ENCODE data around the gene GNA14. TPM values are rescaled to one million over a fixed set of nuclear protein-coding genes. Genes with fewer than 3 reads are reported as not detected.

Gene GNA14
- total and polyA plus RNA-seq, 2 experiments from 2014 or later, result 3.9 to 10.5 TPM

- TF ChIP-seq ZNF462 (CRISPR knock-in tag; IDR thresholded peaks at IDR 0.05), result no peak
- no peak for TF ChIP-seq EZH2 (IDR thresholded peaks at IDR 0.05; ENCODE audit: low read depth, unreplicated experiment)
- no peak for TF ChIP-seq JUNB (IDR thresholded peaks at IDR 0.05; ENCODE audit: unreplicated experiment)
- no peak for TF ChIP-seq ZNF114 (CRISPR knock-in tag; IDR thresholded peaks at IDR 0.05)
- no peak for TF ChIP-seq CREB1 (CRISPR knock-in tag; IDR thresholded peaks at IDR 0.05; ENCODE audit: low read depth)
- TF ChIP-seq EZH2phosphoT487 (IDR thresholded peaks at IDR 0.05; ENCODE audit: unreplicated experiment), result no peak
- TF ChIP-seq NANOG (IDR thresholded peaks at IDR 0.05; ENCODE audit: borderline replicate concordance), result no peak
These were observed 47.3 kb downstream of the GNA14 start (continued) for GRCh38 chr9:77600810-77601209.

DNA sequence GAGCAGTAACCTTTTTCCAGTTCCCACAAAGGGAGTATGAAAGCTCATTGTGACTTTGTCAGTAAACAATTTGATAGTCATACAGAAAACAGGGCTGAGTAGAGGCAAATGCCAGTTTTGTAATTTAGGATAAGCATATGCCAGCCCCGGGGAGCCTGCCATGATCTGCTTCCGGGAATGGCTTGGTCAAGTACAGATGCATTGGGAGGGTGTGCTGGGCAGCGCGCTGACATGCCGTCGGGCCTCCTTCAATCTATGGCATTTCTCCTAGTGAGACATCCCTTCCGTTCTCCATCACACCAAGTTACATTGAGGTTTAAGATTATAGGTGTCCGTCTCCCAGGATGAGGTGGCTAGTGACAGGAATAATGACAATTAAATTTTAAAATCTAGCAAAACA, 48.6 kb downstream of the GNA14 start:
- H3K4me1 ChIP-seq (ENCODE audit: insufficient read depth), result peaks cover 36% of the 10 kb centered on the region
- no peaks in the 10 kb centered on the region for H3K36me3 Mint-ChIP-seq (ENCODE audit: low read depth)
- TF ChIP-seq EZH2 (IDR thresholded peaks at IDR 0.05; ENCODE audit: low read depth, unreplicated experiment), result no peak
- TF ChIP-seq ZNF331 (CRISPR knock-in tag; IDR thresholded peaks at IDR 0.05; ENCODE audit: low read depth), result no peak
- no peak for TF ChIP-seq EZH2phosphoT487 (IDR thresholded peaks at IDR 0.05; ENCODE audit: unreplicated experiment)
- no peak for TF ChIP-seq CTCF (conservative IDR thresholded peaks at IDR 0.05; ENCODE audit: low read depth in 2 of 2)
- TF ChIP-seq ETS1 (IDR thresholded peaks at IDR 0.05), result no peak

More for the DNA sequence above, 48.6 kb downstream of the GNA14 start:
- no peaks in the 10 kb centered on the region for H3K27me3 ChIP-seq (ENCODE audit: insufficient read depth)
- H3K4me3 ChIP-seq, result no peak overlapping the region
- peaks cover 8% of the 10 kb centered on the region; the same call in 1 of the 2 replicates for H3F3A ChIP-seq (replicated peaks; ENCODE audit: low read depth)
- no peak overlapping the region for H3K27ac Mint-ChIP-seq
- H4K20me1 ChIP-seq (replicated peaks; ENCODE audit: insufficient read depth), result no peaks in the 10 kb centered on the region
- no peak overlapping the region for H3K4me2 ChIP-seq
- peaks cover 54% of the 10 kb centered on the region for H3K4me1 Mint-ChIP-seq
- H3K9me3 Mint-ChIP-seq, result no peaks in the 10 kb centered on the region; the same call in 2 of the 3 replicates
- H3K27ac ChIP-seq (ENCODE audit: low read depth), result no peak overlapping the region
- H3K79me2 ChIP-seq (replicated peaks; ENCODE audit: insufficient read depth), result no peaks in the 10 kb centered on the region
- peaks cover 9% of the 10 kb centered on the region for H3K27me3 Mint-ChIP-seq (ENCODE audit: insufficient read depth, low read depth, poor library complexity)
- peaks cover 4% of the 10 kb centered on the region; the same call in 1 of the 2 replicates for H3K9me2 ChIP-seq (ENCODE audit: insufficient read depth)
- H2AFZ ChIP-seq, result no peak overlapping the region
- no peak overlapping the region for H3K4me3 Mint-ChIP-seq
- DNase-seq (ENCODE audit: low spot score), result no peak
- H3K36me3 ChIP-seq (ENCODE audit: insufficient read depth), result no peaks in the 10 kb centered on the region
- ATAC-seq, result no peak

Data from GM23338 (cell line).